GM18907 (cell line): ENCODE data around the gene CHRM3.

Experiments used
- ATAC-seq: cut with Tn5 transposase; IDR thresholded peaks from one replicate; pipeline ENCODE4 v1.9.1; 2021; ENCODE audit warnings: mild to moderate bottlenecking, moderate library complexity; ENCODE audit not compliant: unreplicated experiment

Gene CHRM3

DNA sequence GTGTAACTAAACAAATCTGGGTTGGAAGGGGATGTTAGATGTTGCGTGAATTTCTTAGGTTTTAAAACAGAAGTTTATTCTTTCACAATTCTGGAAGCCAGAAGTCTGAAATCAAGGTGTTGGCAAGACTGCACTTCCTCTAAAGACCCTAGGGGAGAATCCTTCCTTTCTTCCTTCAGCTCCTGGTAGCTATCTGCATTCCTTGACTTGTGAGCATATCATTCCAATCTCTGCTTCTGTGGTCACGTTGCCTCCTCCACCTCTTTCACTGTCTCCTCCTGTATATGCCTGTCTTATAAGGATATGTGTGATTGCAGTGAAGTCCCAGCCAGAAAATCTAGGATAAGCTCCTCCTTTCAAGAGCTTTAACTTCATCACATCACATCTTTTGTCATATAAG is 7.7 kb downstream of the CHRM3 start:
- ATAC-seq, result no peak

- ATAC-seq, result no peak
Observed at GRCh38 chr1:239413916-239414315, 27.5 kb downstream of the CHRM3 start.

DNA sequence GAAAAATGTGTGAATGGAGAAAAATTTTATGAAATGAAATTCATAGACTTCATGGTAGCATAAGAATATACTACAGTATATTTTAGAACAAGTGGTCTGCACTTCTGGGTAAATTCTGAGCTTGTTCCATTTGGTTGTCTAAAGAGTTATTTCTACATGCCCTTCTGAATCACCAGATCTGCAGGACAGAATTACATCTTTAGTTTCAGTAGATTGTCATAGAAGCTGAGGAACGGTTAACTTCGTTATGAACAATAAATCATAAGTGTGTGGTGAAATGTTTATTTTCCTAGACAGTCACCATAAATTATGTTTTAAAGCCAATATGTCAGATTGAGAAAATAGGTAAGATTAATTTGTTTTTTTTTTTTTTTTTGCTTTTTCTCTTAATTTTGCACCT is 30.9 kb downstream of the CHRM3 start:
- ATAC-seq, result no peak

DNA sequence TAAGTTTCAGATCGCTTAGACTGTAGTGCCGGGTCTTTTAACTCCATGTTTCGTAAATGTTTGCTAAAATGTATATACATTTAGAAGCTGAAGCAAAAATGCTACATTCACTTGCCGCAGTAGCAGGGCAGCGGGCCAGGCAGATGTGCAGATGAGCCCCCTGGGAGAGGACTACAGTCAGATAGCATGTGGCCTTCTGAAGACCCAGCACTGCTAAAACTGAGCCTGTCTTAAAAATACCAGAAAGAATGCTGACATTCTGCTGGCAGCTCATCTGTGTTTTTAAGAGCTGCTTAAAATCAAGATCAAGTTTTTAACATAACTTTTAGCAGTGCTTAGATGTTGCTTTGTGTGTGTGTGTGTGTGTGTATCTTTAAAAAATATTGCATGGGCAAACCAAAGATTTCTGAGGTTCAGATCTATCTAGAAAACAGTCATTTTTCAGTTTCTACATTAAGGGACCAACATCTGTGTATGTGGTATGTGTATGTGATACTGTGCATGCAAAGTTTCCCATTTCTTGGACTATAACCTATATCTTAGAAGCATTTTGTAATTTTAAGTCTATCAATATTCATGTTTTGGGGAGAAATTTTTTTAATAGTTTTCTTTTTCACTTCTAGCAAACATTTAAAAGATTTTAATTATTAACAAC is 31.7 kb downstream of the CHRM3 start:
- peak; percentile 68 for ATAC-seq

- peak; percentile 60 for ATAC-seq
Observed at GRCh38 chr1:239418681-239419080, 32.3 kb downstream of the CHRM3 start.

- ATAC-seq, result no peak
Observed at GRCh38 chr1:239421811-239422210, 35.4 kb downstream of the CHRM3 start.

GRCh38 chr1:239422818-239423217 is 36.5 kb downstream of the CHRM3 start:
- ATAC-seq, result no peak

DNA sequence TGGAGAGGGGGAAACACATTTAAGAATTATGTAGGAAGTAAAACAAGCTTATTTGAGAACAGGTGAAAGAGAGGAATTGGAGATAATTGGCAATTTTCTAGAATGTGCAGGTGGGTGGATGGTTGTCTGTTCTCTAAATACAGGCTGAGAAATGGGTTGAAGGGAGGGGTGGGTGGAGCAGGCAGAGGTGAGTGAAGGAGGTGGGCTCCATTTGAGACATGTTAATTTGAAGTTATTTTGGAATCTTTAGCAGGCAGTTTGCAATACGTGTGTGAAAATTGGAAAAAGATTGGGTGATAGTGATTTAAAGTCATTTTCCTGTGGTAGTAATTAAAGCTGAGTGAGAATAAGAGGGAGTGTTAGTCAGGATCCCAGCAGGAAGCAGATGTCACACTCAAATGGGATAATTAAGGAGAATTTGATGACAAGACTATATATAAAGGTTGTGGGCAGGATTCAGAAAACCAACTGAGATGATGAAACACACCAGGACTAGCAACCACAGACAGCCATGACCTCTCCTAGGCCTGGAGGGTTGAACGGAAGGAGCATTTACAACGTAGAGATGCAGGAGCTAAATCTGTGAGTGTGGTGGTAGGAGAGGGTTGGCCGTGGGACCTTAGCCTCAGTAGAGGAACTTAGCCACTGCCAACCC is 40.6 kb downstream of the CHRM3 start:
- no peak for ATAC-seq

- ATAC-seq, result no peak
Observed at GRCh38 chr1:239427712-239428111, 41.3 kb downstream of the CHRM3 start.

GRCh38 chr1:239428120-239428710 is 41.8 kb downstream of the CHRM3 start:
- ATAC-seq, result no peak

- no peak for ATAC-seq
Observed at GRCh38 chr1:239429163-239429562, 42.8 kb downstream of the CHRM3 start.

- ATAC-seq, result no peak
Observed at GRCh38 chr1:239432255-239432654, 45.9 kb downstream of the CHRM3 start.

DNA sequence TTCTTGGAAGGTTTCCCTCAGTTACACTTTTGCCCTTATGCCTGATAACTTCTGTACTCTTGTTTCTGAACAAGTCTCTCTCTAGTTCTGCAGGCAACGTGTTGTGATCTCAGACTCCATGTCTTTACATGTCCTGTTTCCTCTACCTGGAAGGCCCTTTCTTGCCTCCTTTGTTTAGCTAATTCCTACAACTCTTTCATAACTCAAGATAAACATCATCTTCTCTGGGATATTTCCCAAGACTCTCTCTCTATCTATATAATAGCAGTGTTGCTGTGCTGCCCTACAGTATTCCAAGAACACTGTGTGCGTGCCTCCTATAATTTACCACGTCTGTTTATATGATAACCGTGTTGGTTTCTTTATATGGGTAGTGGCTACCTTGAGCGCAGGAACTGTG is 47.8 kb downstream of the CHRM3 start:
- no peak for ATAC-seq
